K562 (cell line): ENCODE measurements around the gene GLP1R. TPM values are rescaled to one million over a fixed set of nuclear protein-coding genes. Genes with fewer than 3 reads are reported as not detected.

ENCODE experiments used
- ATAC-seq: fragments of 200-7000 bp; cut with Tn5 transposase; 3 replicates; pipeline ENCODE4 v1.9.1; 2020; ENCODE audit warnings: moderate library complexity
- BruUV-seq: library from RNA; stranded (reverse); fragments of 400-500 nt; replicated peaks from 2 replicates; lab custom pipeline; 2021; lab: Mats Ljungman, UMichigan
- CTCF ChIA-PET: fragments of 300-600 bp; formaldehyde crosslinking; extraction: SDS; loops from one replicate; lab custom pipeline; 2021; ENCODE audit warnings: low intra/inter-chr PET ratio; lab: Yijun Ruan, JAX
- POLR2A ChIA-PET: fragments of 300-600, 350-650 bp; sonication (Branson Sonifier 250); formaldehyde crosslinking; extraction: SDS; loops from one replicate; lab custom pipeline; 2021; ENCODE audit warnings: antibody characterized with exemption, inconsistent platforms; lab: Yijun Ruan, JAX
- DNase-seq, 4 experiments: peaks; one replicate each; pipeline versions ENCODE4 v3.0.0 to v3.0.0-alpha.2; 2011 to 2018; ENCODE audit warnings: low spot score in 3 of 4, mixed read lengths in 3 of 4; ENCODE audit errors: extremely low read depth in 1 of 4
- FAIRE-seq: peaks from 2 replicates; lab custom pipeline; 2011; peaks lifted over from hg19 to GRCh38; lab: Jason Lieb, UNC
- H2AFZ ChIP-seq: 2 replicates; pipeline ENCODE4 v1.6.0; 2011; ENCODE audit warnings: low read depth, low read length, control low read depth, inconsistent platforms
- H3K27ac ChIP-seq: fragments of 200-600 bp; 3 replicates; pipeline ENCODE4 v1.8.0; 2011; ENCODE audit warnings: low read depth, mild to moderate bottlenecking, control low read depth, inconsistent platforms, low read length, moderate library complexity, mixed read lengths; ENCODE audit errors: extremely low read depth
- H3K27me3 ChIP-seq, 2 experiments: fragments of 300-600 bp in 1 of 2; 2 replicates in 1 of 2; 3 replicates in 1 of 2; pipeline versions ENCODE4 v1.6.0 to v1.8.0; 2011; ENCODE audit warnings: inconsistent platforms in 2 of 2, low read length in 2 of 2, mild to moderate bottlenecking in 1 of 2, mixed read lengths in 1 of 2, moderate library complexity in 1 of 2; ENCODE audit not compliant: control insufficient read depth in 2 of 2, insufficient read depth in 2 of 2
- H3K36me3 ChIP-seq: fragments of 300-600 bp; 3 replicates; pipeline ENCODE4 v1.8.0; 2011; ENCODE audit warnings: mild to moderate bottlenecking, low read length, inconsistent platforms; ENCODE audit not compliant: control insufficient read depth, insufficient read depth
- H3K4me1 ChIP-seq, 2 experiments: fragments of 200-600 bp in 1 of 2; replicated peaks in 1 of 2; 2 replicates in 1 of 2; 3 replicates in 1 of 2; pipeline versions ENCODE4 v1.5.1 to v1.8.0; 2011; ENCODE audit warnings: inconsistent platforms in 2 of 2, low read length in 2 of 2, mild to moderate bottlenecking in 1 of 2, mixed read lengths in 1 of 2, moderate library complexity in 1 of 2; ENCODE audit not compliant: control insufficient read depth in 2 of 2, insufficient read depth in 2 of 2
- H3K4me2 ChIP-seq: 2 replicates; pipeline ENCODE4 v1.6.1; 2011; ENCODE audit warnings: low read length, control low read depth, inconsistent platforms, mixed read lengths; ENCODE audit not compliant: insufficient read depth
- H3K4me3 ChIP-seq: fragments of 200-600 bp; sonication (generic), shearing (Covaris generic); 2 replicates; pipeline ENCODE4 v1.5.1; 2016; ENCODE audit warnings: control low read depth, inconsistent platforms
- H3K79me2 ChIP-seq: fragments of 200-600 bp; 3 replicates; pipeline ENCODE4 v1.8.0; 2011; ENCODE audit warnings: low read length, inconsistent platforms; ENCODE audit not compliant: control insufficient read depth, insufficient read depth
- H3K9ac ChIP-seq, 2 experiments: 2 replicates each; pipeline versions ENCODE4 v1.6.0 to v1.6.1; 2011; ENCODE audit warnings: low read depth in 2 of 2, low read length in 2 of 2, control low read depth in 1 of 2, inconsistent platforms in 1 of 2, mild to moderate bottlenecking in 1 of 2, mixed read lengths in 1 of 2; ENCODE audit not compliant: insufficient read depth in 1 of 2
- H3K9me1 ChIP-seq: one replicate; pipeline ENCODE4 v1.6.0; 2011; ENCODE audit warnings: inconsistent platforms, mild to moderate bottlenecking, low read length, moderate library complexity; ENCODE audit not compliant: control insufficient read depth, insufficient read depth
- H3K9me3 ChIP-seq: replicated peaks from 2 replicates; pipeline ENCODE4 v1.5.1; 2011; ENCODE audit warnings: low read depth, low read length, inconsistent platforms; ENCODE audit not compliant: control insufficient read depth, insufficient read depth
- H4K20me1 ChIP-seq: replicated peaks from 2 replicates; pipeline ENCODE4 v1.6.1; 2011; ENCODE audit warnings: low read length, inconsistent platforms, mixed read lengths; ENCODE audit not compliant: control insufficient read depth, insufficient read depth
- CBFB ChIP-seq: sonication (generic); formaldehyde crosslinking; IDR thresholded peaks from 2 replicates; pipeline ENCODE4 v1.4.0; 2020; ENCODE audit warnings: mild to moderate bottlenecking, missing genetic modification reagents
- CHD7 ChIP-seq: fragments of 200-600 bp; sonication (generic); IDR thresholded peaks from one replicate; pipeline ENCODE4 v1.6.1; 2012; ENCODE audit warnings: mild to moderate bottlenecking, low read depth, low read length, inconsistent platforms
- HEY1 ChIP-seq: fragments of 250-450 bp; sonication (Bioruptor Pico); IDR thresholded peaks from 2 replicates; pipeline ENCODE4 v1.5.0; 2020; ENCODE audit warnings: mild to moderate bottlenecking, moderate library complexity, borderline replicate concordance
- HNRNPK ChIP-seq: fragments of 200-400 bp; formaldehyde crosslinking; IDR thresholded peaks from one replicate; pipeline ENCODE4 v1.6.1; 2018; ENCODE audit warnings: mild to moderate bottlenecking, low read depth, low read length; ENCODE audit not compliant: poor library complexity, severe bottlenecking
- HNRNPL ChIP-seq: fragments of 200-400 bp; formaldehyde crosslinking; IDR thresholded peaks from 2 replicates; pipeline ENCODE4 v1.6.1; 2017; ENCODE audit warnings: low read depth, mild to moderate bottlenecking, low read length
- HOMEZ ChIP-seq: fragments of 250-450 bp; sonication (Bioruptor Pico); IDR thresholded peaks from 2 replicates; pipeline ENCODE4 v1.4.0; 2020; ENCODE audit warnings: mild to moderate bottlenecking, moderate library complexity
- KAT8 ChIP-seq: fragments of 450-650 bp; IDR thresholded peaks from 2 replicates; pipeline ENCODE4 v1.6.1; 2016; ENCODE audit warnings: low read depth, mild to moderate bottlenecking
- MYC ChIP-seq, 2 experiments: fragments of 250-450 bp in 1 of 2; sonication (Bioruptor Pico) in 1 of 2; IDR thresholded peaks; 2 replicates each; pipeline versions ENCODE4 v1.5.1 to v1.6.1; 2012 to 2021; ENCODE audit warnings: low read depth in 2 of 2, borderline replicate concordance in 1 of 2, improper control_type of control experiment in 1 of 2, low read length in 1 of 2, mild to moderate bottlenecking in 1 of 2, moderate library complexity in 1 of 2
- TCF7L2 ChIP-seq: fragments of 150-350 bp; IDR thresholded peaks from 2 replicates; pipeline ENCODE4 v1.6.1; 2016; ENCODE audit warnings: low read depth, mild to moderate bottlenecking, low read length, moderate library complexity
- ZNF589 ChIP-seq: fragments of 200-800 bp; sonication (Bioruptor generic); IDR thresholded peaks from 2 replicates; pipeline ENCODE4 v1.6.1; 2016; ENCODE audit warnings: low read depth, missing genetic modification characterization, missing compliant biosample characterization
- WGBS: fragments of 100-300 bp; shearing (Covaris generic); methylation state at CpG from one replicate; pipeline ENCODE4 v1.1.6; 2016; ENCODE audit warnings: low coverage, mixed read lengths; ENCODE audit not compliant: insufficient coverage; ENCODE audit errors: missing lambda C conversion rate; 5-methylcytosine and 5-hydroxymethylcytosine counted together
- in situ Hi-C: fragments of 300-500 bp; cut with MboI; formaldehyde crosslinking; loops from 4 replicates; pipeline ENCODE4 v1.15.0; 2018; ENCODE audit warnings: inconsistent platforms, mixed read lengths
- intact Hi-C: fragments of 100-400 bp; cut with micrococcal nuclease; formaldehyde crosslinking; loops from 2 replicates; pipeline ENCODE4 v1.14.2; 2022
- polyA plus RNA-seq, 8 experiments: library from polyadenylated mRNA; depleted of rRNA in 4 of 8; stranded (reverse) in 5 of 8; unstranded in 3 of 8; fragments of >200 nt; fragmentation: Nextera tagmentation in 2 of 8; fragmentation: Illumina TruSeq in 1 of 8; extraction: Ambion mirVana in 2 of 8; extraction: Trizol in 1 of 8; gene quantifications; 2 replicates each; pipeline versions ENCODE4 v1.2.1 to v1.2.3, GENCODE V29; 2011 to 2014; ENCODE audit warnings: inconsistent platforms in 1 of 8, missing spikeins in 1 of 8
- total RNA-seq, 7 experiments: library from RNA; depleted of rRNA in 6 of 7; stranded (reverse); fragments of >200 nt in 6 of 7; fragmentation: Illumina TruSeq in 2 of 7; extraction: Trizol in 2 of 7; gene quantifications; 2 replicates each; pipeline versions ENCODE4 v1.2.1 to v1.2.3, GENCODE V29; 2011 to 2021; ENCODE audit warnings: low replicate concordance in 1 of 7

GLP1R gene
- total and polyA plus RNA-seq, 9 of the 15 experiments (the other 6 are each of a cell fraction or from before 2014, with no cell fraction given) = not detected

- no peak for ATAC-seq
- no peak overlapping the region for H3K9ac ChIP-seq
- no peak overlapping the region for H3K4me3 ChIP-seq
- peaks cover 24 to 38% of the 10 kb centered on the region in 2 experiments for H3K27me3 ChIP-seq
- 0 out of 2 replicates have a peak, but pooled peaks cover 2% of the 10 kb centered on the region for H3K9me3 ChIP-seq
- no peaks in the 10 kb centered on the region for H3K79me2 ChIP-seq
- no peak overlapping the region for H3K4me2 ChIP-seq
- no peaks in the 10 kb centered on the region for H3K4me1 ChIP-seq
- H4K20me1 ChIP-seq = no peaks in the 10 kb centered on the region
- BruUV-seq = no TSS peak
- in situ Hi-C loops (no loop called here), intact Hi-C loops (no loop called here)
- H2AFZ ChIP-seq = no peak overlapping the region
- DNase-seq = no peak
- POLR2A ChIA-PET = no interaction called here
- H3K27ac ChIP-seq = no peak overlapping the region
- no peak for FAIRE-seq
- WGBS = 0% methylated on average over 2 of the region's 2 CpGs
- CTCF ChIA-PET = no interaction called here
- no peaks in the 10 kb centered on the region for H3K9me1 ChIP-seq
- no peaks in the 10 kb centered on the region for H3K36me3 ChIP-seq
- TF ChIP-seq TCF7L2 (no peak), MYC (IDR thresholded peaks at IDR 0.05; ENCODE audit: low read depth, low read length) (no peak), MYC (CRISPR knock-in tag; IDR thresholded peaks at IDR 0.05; ENCODE audit: borderline replicate concordance, low read depth) (no peak), CHD7 (no peak), HNRNPK (no peak), HOMEZ (CRISPR knock-in tag) (no peak), KAT8 (no peak), ZNF589 (CRISPR knock-in tag) (no peak), HEY1 (CRISPR knock-in tag) (no peak), CBFB (CRISPR knock-in tag) (no peak), HNRNPL (no peak)
These were observed 28.4 kb upstream of the GLP1R start for GRCh38 chr6:39020136-39020535.
